ENCODE data around the gene NGEF. TPM values are rescaled to one million over a fixed set of nuclear protein-coding genes. Genes with fewer than 3 reads are reported as not detected.

Gene NGEF
- total RNA-seq, 1 experiment from 2014 or later = 1.9 TPM

DNA sequence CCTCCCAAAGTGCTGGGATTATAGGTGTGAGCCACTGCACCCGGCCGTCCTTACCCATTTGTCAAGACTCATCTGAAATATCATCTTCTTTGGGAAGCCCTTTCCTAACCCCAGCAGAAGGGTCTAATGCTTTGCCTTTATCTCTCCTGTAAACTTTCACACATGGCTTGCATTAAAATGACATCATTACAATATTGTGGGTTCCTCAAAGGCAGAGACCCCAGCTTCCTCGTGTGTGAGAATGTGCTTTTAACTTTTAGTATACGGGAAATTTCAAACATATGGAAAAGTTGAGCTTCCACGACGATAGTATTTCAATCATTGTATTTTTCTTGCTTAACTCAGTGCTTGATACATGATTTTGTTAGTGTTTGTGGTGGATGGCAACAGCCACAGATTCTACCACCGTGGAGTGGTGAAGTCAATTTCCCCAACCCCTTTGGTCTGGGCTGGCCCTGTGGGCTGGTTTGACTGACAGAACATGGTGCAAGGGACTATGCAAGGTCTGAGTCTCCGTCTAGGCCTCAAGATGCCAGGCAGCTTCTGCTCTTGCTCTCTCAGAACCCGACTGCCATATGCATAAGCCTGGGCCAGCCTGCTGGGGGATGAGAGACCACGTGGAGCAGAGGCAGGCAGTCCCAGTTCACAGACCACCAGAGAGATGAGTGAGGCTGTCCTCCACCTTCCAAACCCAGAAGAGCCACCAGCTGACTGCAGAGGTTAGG lies 39.9 kb downstream of the NGEF start:
- no peaks in the 10 kb centered on the region for H3K9me3 ChIP-seq (ENCODE audit: control insufficient read depth, low read depth, low read length)
- no peaks in the 10 kb centered on the region for H4K20me1 ChIP-seq (ENCODE audit: control insufficient read depth, insufficient read depth, insufficient read length)
- no peak overlapping the region for H3K4me3 Mint-ChIP-seq
- H3K27me3 Mint-ChIP-seq (ENCODE audit: low read depth) = peaks cover 6% of the 10 kb centered on the region
- TF ChIP-seq CTCF (conservative IDR thresholded peaks at IDR 0.05) = no peak
- H3K79me1 ChIP-seq (ENCODE audit: insufficient read depth, low read depth, low read length, poor library complexity, severe bottlenecking) = no peaks in the 10 kb centered on the region
- H3K4me2 ChIP-seq (ENCODE audit: insufficient read depth, insufficient read length, low read length) = no peak overlapping the region
- H3K27ac Mint-ChIP-seq = peak overlapping the region in 1 of 3 experiments; percentile 28; a peak in 1 of 7 replicates
- no peaks in the 10 kb centered on the region for H3K79me2 ChIP-seq (ENCODE audit: insufficient read depth, low read length)
- no peak overlapping the region for H4K8ac ChIP-seq (replicated peaks; ENCODE audit: insufficient read length, low read depth, low read length)
- no peaks in the 10 kb centered on the region for H3K23me2 ChIP-seq (ENCODE audit: insufficient read length, low read depth, low read length, poor library complexity, severe bottlenecking)
- H3K56ac ChIP-seq (ENCODE audit: insufficient read length, low read depth, low read length) = no peak overlapping the region
- H3T11ph ChIP-seq (ENCODE audit: low read length) = no peak overlapping the region
- no peak overlapping the region for H4K91ac ChIP-seq (ENCODE audit: insufficient read length, low read depth, low read length)
- no peak overlapping the region for H3K9ac ChIP-seq (ENCODE audit: extremely low read depth, insufficient read length, low read length)
- H2BK15ac ChIP-seq (ENCODE audit: low read depth, low read length) = no peak overlapping the region
- no peak overlapping the region for H3K18ac ChIP-seq (ENCODE audit: insufficient read length, low read depth, low read length)
- no peak overlapping the region for H2BK120ac ChIP-seq (ENCODE audit: low read depth, low read length, poor library complexity, severe bottlenecking)
- H3K4me1 Mint-ChIP-seq = peaks cover 3 to 7% of the 10 kb centered on the region in 2 experiments
- H3K23ac ChIP-seq (ENCODE audit: insufficient read length, low read depth, low read length) = no peak overlapping the region
- no CpG with 5 or more reads among the region's 10 CpGs for WGBS (ENCODE audit: extremely low coverage, insufficient read length, low lambda C conversion rate)
- no peak overlapping the region for H4K5ac ChIP-seq (ENCODE audit: insufficient read length, low read depth, low read length)
- H3K4ac ChIP-seq (ENCODE audit: low read depth, low read length) = no peak overlapping the region
- H3K14ac ChIP-seq (ENCODE audit: insufficient read depth, low read length) = no peak overlapping the region; the same call in 1 of the 2 replicates
- no peak overlapping the region for H2AK5ac ChIP-seq (ENCODE audit: insufficient read length, low read length)
- DNase-seq = no peak
- no peak overlapping the region for H3K27ac ChIP-seq (ENCODE audit: insufficient read length, low read depth, low read length)
- no peak overlapping the region for H2BK5ac ChIP-seq (ENCODE audit: insufficient read length, low read length)
- H3K9me3 Mint-ChIP-seq = no peaks in the 10 kb centered on the region
- no peak overlapping the region for H2BK20ac ChIP-seq (ENCODE audit: low read depth, low read length, poor library complexity, severe bottlenecking)
- no peak overlapping the region for H2AFZ ChIP-seq (ENCODE audit: low read length)
- no peaks in the 10 kb centered on the region for H3K36me3 Mint-ChIP-seq (ENCODE audit: insufficient read depth in 1 of 3, low read depth in 3 of 3)
- H2BK12ac ChIP-seq (ENCODE audit: insufficient read length, low read depth, low read length) = no peak overlapping the region
- no peaks in the 10 kb centered on the region for H3K4me1 ChIP-seq (ENCODE audit: insufficient read depth, low read length)
- H3K27me3 ChIP-seq (ENCODE audit: insufficient read depth, low read length) = no peaks in the 10 kb centered on the region

Measured in H9 (cell line).